ENCODE measurements around the gene MEF2C.
"Not testable (repeated sequence)": the region's sequence is repeated elsewhere in the genome, so short reads cannot be mapped to it uniquely, and the experiment has no call there.

Gene MEF2C

GRCh38 chr5:88860501-88860900 is 22.5 kb downstream of the MEF2C start:
- DNase-seq = no peak

DNA sequence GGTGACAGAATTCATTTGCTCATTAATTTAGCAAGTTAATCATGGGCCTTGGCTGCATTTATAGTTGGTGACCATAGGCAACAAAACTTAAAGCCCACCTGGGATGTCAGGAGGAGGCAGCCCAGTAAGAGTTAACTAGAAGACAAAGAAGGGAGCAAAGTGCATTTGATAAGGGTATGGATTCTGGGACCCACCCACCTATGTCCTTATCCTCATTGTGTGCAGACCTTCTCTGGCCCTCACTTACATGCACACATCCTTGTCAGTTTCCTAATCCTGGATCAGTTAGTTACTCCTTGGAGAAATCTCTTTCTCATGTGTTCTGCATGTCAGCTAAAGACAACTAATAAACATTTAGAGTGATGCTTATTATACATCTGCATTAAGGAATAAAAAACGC is 24.6 kb downstream of the MEF2C start:
- DNase-seq = no peak

- DNase-seq = not testable (repeated sequence)
Measured at GRCh38 chr5:88856381-88856780, 26.6 kb downstream of the MEF2C start.

DNA sequence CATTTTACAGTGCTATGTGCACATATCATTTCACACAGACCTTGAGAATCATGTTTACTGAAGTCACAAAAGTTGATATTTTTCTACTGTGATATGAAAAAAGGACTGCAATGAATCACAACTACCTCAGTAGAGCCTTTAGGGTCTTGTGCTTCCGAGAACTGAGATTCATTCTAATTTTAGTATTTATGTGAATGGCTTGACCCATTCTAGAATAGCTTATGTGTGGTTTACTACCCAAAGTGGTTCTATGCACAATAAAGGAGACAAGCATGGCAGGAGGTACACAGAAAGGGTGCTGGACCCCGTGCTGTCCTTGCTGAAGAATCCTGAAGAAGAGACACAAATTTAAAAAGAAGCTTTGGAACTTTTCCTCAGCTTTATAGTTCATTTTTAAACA is 28.2 kb downstream of the MEF2C start:
- DNase-seq = no peak

DNA sequence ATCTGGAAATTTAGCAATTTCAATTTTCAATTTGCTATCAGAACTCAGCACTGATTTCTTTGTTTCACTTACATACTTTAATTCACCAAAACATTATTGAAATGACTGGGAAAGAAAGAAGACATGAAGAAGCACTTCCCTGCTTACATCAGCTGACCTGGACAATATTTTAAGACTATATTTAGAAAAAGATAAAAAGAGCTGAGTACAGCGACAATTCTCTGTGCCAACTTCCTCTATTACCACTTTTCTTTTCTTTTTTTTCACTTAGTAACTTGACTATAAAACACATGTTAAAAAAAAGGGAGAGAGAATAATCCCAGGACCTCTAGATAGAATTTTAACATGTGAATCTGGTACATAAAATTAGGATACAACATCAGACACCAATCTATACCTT is 35.6 kb downstream of the MEF2C start:
- DNase-seq = no peak

- no peak for DNase-seq
Measured at GRCh38 chr5:88846434-88846833, 36.5 kb downstream of the MEF2C start.

GRCh38 chr5:88845081-88845697 is 37.8 kb downstream of the MEF2C start:
- no peak for DNase-seq

DNA sequence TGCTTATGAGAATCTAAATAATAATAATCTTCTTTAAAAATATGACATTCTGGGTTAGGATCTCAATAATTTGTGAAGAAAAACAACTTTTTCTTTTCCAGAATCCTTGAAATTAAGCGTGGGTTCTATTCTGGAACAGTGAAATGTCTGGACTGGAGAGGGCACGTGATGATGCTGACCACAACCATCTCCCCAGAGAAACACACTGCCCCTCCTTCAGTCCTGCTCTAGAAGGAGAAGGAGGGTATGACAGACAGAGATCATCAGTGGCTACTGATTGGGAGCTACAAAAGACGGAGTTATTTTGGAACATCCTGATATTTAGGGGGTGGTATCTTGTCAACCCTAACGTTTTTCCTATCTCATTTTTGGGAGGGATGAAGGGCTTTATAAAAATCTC is 40.2 kb downstream of the MEF2C start:
- DNase-seq = no peak

- DNase-seq = no peak
Measured at GRCh38 chr5:88841212-88841611, 41.8 kb downstream of the MEF2C start.

GRCh38 chr5:88840495-88840894 is 42.5 kb downstream of the MEF2C start:
- no peak for DNase-seq

DNA sequence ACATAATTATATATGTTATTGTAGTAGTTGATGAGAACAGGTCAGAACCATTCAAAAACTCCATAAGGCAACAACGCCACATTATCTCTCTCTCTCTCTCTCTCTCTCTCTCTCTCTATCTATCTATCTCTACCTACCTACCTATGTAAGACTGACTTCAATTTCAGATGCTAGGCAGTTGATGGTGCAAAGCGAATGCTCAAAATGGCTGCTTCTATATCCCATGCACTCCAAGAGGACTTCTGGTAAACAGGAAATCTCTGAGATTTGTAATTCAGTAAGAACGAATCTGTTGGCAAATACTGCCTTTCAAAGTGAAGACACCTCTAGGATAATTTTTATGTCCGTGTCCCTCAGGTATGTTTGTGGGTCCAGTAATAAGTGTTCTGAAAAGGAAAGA is 43.7 kb downstream of the MEF2C start:
- no peak for DNase-seq

- DNase-seq = no peak
Measured at GRCh38 chr5:88838500-88838899, 44.5 kb downstream of the MEF2C start.

DNA sequence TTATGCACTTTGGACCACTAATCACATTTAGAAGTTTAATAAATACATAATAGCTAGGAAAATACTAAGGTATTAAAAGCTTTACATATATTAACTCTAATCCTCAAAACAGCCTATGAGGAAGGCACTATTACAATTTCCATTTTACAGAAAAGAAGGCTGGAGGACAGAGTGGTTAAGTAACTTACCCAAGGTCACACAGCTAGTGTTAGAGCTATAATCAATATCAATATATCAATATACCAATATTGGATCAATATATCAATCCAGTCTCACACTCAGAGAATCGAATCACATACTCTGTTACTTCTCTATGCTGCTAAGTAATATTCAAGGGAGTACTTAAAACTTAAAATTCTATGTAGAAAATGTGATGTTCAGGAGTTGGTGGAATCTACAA is 45.2 kb downstream of the MEF2C start:
- DNase-seq = no peak

GRCh38 chr5:88837222-88837621 is 45.8 kb downstream of the MEF2C start:
- no peak for DNase-seq

DNA sequence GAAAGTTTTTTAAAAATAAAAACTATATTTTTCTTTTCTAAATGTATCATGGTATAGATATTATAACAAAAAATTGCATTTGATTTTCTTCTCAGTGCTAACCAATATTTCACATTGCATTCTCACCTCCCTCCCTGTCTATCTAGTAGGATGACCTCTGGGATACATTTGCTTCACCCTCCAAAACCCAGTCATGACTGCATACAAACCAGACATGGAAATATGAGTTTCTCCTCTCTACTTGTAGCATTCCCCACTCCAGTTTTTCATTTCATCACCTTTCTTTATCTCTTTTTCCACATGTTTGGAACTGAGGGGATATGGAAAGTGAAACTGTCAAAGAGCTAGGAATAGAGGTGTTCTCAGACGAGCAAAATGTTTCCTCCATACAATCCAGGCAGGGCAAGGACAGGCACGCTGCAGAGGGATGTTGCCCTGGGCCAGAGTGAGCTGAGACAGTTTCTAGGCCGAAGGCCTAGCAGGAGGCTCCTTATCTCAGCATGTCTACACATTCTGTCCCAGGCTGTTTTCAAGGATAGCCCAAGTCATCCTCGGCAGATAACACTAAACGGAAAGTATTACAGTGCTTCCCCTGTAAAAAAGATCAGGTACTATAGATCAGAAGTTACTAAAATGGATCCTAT is 46.7 kb downstream of the MEF2C start:
- DNase-seq = no peak

- DNase-seq = no peak
Measured at GRCh38 chr5:88834499-88834898, 48.5 kb downstream of the MEF2C start.

GRCh38 chr5:88834131-88834462 is 48.9 kb downstream of the MEF2C start:
- no peak for DNase-seq

GRCh38 chr5:88833371-88834130 is 49.4 kb downstream of the MEF2C start:
- DNase-seq = no peak

GRCh38 chr5:88831816-88832215 is 51.2 kb downstream of the MEF2C start:
- DNase-seq = no peak

DNA sequence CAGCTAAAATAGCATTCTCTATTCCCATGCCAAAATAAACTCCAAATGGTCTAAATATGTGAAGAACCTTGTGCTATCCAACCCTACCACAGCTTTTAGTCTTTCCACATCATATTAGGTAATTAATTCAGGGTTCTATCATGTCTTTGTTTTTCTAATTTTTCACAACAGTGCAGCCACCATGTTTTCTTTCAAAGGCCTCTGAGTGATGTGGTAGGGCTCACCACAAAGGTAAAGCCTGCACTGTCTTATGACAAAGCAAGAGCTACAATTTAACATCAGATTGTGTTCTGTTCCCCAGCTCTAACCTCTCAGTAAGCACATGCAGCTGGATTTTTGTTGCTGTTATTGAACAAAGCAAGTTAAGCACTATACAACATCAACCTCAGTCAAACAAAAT is 52.4 kb downstream of the MEF2C start:
- no peak for DNase-seq

- no peak for DNase-seq
Measured at GRCh38 chr5:88829775-88830174, 53.2 kb downstream of the MEF2C start.

- DNase-seq = no peak
Measured at GRCh38 chr5:88829054-88829453, 53.9 kb downstream of the MEF2C start.

- DNase-seq = no peak
Measured at GRCh38 chr5:88827997-88828396, 55.0 kb downstream of the MEF2C start.
